Dedifferentiated amniotic fluid mesenchymal stem cell (primary cell): ENCODE results near the gene FBXL2.
"Not testable (repeated sequence)": the region's sequence is repeated elsewhere in the genome, so short reads cannot be mapped to it uniquely, and the experiment has no call there.

Experiments
- DNase-seq: peaks from one replicate; pipeline ENCODE4 v3.0.0-alpha.2; 2016; ENCODE audit errors: extremely low spot score

The FBXL2 gene

DNA sequence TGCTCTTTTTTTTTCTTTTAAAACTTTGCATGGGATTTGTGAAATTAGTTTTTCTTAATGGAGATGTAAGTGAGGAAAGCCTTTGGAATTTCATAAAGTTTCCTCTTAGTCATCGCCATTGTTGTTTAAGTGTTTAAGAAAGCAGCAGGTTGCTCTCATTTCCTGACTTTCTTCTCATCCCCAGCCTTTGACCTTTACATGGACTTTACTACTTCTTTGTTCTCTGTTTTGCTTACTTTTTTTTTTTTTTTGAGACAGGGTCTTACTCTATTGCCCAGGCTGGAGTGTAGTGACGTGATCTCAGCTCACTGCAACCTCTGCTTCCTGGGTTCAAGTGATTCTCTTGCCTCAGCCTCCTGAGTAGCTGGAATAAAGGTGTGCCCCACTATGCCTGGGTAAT, 38.6 kb downstream of the FBXL2 start:
- no peak for DNase-seq

- no peak for DNase-seq
Measured at GRCh38 chr3:33317963-33318709, 40.9 kb downstream of the FBXL2 start.

DNA sequence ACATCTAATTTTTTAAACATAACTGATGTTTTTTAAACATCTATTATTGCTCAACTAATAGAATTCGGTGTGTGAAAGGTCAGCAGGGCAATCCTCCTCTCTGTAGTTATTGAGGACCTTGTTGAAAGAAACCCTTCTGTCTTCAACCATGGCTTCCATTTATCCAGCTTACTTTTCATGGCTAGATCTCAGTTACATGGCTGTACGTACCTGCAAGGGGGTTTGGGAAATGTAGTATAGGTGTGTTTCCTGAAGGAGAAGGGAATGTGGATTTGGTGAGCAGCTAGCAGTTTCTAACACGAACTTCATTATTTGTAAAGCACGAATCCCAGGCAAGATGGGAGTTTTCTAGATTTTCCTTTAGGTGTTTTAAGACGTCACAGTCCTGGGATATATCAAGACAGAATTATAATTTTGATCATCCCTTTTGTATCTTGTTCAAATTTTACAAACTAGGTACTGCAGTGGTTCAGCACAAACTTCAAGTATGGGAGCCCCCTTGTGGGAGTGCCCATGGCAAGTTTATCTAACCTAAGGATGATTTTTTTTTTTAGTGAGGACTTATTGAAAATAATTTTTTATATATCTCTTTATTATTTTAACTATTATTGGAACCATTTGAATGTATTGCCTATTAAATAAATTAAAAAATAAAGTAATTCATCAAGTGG, 41.6 kb downstream of the FBXL2 start:
- no peak for DNase-seq

DNA sequence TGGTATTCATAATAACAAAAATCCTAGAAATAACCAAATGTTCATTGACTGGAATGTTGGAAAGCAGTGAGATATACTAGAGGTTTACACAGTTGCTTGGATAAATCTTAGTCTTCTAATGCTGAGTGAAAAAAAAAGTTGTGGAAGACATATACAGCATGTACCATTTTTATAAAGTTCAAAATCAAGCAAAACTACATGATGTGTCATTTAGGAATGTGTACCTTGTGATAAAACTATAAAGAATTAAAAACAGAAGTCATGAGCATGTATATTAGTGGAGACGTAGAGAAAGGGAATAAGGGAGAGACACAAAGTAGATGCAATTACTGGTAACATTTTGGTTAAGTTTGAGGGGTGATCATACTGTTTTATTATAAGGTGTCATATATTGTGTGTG, 45.2 kb downstream of the FBXL2 start:
- no peak for DNase-seq

- peak; percentile 64 for DNase-seq
Measured at GRCh38 chr3:33331414-33331813, 54.2 kb downstream of the FBXL2 start.

GRCh38 chr3:33334364-33334763, 57.1 kb downstream of the FBXL2 start:
- DNase-seq = no peak

DNA sequence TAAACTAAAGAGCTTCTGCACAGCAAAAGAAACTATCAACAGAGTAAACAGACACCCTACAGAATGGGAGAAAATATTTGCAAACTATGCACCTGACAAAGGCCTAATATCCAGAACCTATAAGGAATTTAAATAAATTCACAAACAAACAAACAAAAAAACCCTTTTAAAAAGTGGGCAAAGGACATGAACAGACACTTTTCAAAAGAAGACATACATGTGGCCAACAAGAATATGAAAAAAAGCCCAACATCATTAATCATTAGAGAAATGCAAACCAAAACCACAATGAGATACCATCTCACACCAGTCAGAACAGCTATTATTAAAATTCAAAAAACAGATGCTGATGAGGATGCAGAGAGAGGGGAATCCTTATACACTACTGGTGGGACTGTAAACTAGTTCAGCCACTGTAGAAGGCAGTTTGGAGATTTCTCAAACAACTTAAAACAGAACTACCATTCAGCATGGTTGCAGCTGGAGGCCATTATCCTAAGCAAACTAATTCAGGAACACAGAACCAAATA, 61.8 kb downstream of the FBXL2 start:
- not testable (repeated sequence) for DNase-seq

- no peak for DNase-seq
Measured at GRCh38 chr3:33339758-33340157, 62.5 kb downstream of the FBXL2 start.

GRCh38 chr3:33355611-33356010, 78.4 kb downstream of the FBXL2 start:
- DNase-seq = no peak

- no peak for DNase-seq
Measured at GRCh38 chr3:33358172-33358781, 81.0 kb downstream of the FBXL2 start.

DNA sequence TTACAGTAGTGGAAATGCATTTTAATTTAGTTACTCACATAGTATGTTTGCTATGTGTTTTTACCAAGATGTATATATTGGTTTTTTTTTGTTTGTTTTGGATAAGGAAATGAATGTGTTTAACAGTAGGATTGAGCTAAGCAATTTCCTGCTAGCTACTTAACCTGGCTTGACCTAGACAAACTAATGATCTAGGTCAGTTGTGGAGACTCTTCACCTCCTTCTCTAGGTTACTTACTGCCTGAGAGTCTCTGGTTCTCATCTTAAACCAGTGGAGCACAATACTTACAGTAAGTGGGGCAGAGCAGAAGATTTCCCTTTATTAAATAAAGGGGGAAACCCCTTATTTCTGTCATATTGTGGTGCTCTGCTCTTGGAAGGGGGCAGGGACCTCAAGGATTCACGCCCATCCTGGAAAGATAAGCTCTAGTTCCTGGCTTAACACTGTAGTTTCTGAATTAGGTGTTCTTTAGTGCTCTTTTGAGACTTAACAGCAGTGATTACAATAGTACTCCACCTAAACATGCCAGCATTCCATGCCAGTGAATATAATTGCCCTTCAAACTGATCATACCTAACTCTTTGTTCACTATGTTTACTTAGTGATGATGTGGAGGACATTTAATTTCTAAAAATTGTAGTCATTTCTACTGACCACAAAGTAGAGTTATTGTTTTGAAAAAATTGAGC, 83.0 kb downstream of the FBXL2 start:
- peak; percentile 72 for DNase-seq

- DNase-seq = no peak
Measured at GRCh38 chr3:33363113-33363800, 86.0 kb downstream of the FBXL2 start.

DNA sequence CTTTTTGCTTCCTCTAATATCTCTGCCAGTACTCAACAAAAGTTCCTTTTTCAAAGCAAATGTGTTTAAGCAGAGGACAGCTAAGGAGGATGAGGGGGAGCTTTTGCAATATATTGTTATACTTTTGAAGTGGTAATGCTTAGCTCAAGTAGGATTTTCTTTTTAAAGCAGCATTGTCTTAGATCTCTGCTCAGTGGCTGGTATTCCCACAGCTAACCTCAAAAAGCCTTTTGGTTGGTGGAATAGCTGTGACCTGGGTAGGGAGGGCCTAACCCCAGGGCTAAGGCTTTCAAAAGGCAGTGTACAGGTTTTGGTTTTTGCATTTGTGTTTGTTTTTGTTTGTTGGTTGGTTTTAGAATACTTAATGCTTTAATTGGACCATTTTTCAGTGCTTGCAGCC, 86.8 kb downstream of the FBXL2 start:
- DNase-seq = no peak

DNA sequence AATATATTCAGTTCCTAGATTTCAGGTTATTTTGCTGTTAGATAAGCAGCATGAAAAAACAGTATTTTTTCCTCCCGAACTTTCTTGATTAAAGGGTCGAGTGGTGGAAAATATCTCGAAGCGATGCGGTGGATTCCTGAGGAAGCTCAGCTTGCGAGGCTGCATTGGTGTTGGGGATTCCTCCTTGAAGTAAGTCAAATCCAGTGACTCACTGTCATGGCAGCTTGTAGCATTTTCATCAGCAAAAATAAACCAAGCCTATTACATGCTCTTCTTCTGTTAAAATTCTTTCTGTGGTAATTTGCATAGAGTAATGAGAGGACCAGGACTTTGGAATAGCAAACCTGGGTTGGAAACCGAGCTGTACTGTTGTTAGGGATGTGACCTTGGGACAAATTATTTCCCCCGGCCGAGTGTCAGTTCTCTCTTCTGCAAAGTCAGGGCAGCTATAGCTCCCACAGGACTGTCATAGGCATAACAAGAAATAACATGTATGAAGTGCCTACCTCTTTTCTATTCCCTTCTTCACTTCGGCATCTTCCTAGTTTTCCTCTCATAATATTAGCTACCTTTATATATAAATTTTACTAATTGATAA, 87.4 kb downstream of the FBXL2 start:
- peak; percentile 42 for DNase-seq

GRCh38 chr3:33372218-33373081, 95.2 kb downstream of the FBXL2 start:
- DNase-seq = peak; percentile 43

DNA sequence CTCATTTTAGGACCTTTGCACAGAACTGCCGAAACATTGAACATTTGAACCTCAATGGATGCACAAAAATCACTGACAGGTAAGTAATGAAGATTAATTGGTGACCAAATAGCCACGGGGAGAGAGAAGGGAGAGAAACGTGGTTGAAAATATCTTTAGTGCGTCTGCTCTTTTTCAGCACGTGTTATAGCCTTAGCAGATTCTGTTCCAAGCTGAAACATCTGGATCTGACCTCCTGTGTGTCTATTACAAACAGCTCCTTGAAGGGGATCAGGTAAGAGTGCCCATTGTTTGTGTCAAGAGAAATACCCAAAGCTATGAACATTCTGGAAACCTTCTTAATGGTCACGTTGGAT, 95.8 kb downstream of the FBXL2 start:
- DNase-seq = no peak

DNA sequence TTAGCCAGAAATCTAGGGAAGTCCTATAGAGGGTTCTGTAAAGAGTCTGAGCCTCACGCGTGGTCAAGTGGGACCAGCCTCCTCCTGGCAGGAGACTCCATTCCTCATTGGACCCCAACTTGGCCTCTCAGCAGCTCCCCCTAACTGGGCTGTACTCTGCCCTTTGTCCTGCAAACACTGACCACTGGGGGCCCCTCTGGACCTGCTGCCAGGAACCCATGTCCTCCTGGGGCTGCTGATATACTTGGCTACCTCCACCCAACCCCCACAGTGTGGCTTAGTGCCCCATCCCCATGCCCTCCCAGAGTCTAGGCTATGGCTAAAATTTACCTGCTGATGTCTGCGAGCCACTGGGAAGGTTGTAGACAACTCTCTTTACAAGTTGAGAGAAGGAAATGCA, 100.2 kb downstream of the FBXL2 start:
- DNase-seq = no peak

- DNase-seq = no peak
Measured at GRCh38 chr3:33377931-33378330, 100.7 kb downstream of the FBXL2 start.

GRCh38 chr3:33380653-33381052, 103.4 kb downstream of the FBXL2 start:
- DNase-seq = no peak

DNA sequence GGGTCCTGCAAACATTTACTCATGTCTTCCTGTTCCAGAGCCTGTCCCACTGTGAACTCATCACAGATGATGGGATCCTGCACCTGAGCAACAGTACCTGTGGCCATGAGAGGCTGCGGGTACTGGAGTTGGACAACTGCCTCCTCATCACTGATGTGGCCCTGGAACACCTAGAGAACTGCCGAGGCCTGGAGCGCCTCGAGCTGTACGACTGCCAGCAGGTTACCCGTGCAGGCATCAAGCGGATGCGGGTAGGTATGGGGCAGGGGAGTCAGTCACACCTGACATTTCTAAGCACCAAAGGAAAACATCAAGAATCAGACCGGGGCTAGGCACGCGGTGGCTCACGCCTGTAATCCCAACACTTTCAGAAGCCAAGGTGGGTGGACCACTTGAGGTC, 106.7 kb downstream of the FBXL2 start:
- DNase-seq = no peak
